GM12864 (cell line): Measurements from ENCODE around the gene TEC.

Experiments used
- DNase-seq: peaks from one replicate; pipeline ENCODE4 v3.0.0-alpha.2; 2011; ENCODE audit warnings: low read depth
- H3K4me3 ChIP-seq: 2 replicates; pipeline ENCODE4 v1.5.1; 2011; ENCODE audit warnings: mild to moderate bottlenecking, low read depth, low read length, control low read depth
- TF ChIP-seq, protein P1 (sequence below): IDR thresholded peaks from 2 replicates; pipeline ENCODE4 v1.5.1; 2011; ENCODE audit warnings: low read depth, mild to moderate bottlenecking, moderate library complexity, low read length, control low read depth, inconsistent platforms; ENCODE audit errors: missing control alignments

TEC gene

DNA sequence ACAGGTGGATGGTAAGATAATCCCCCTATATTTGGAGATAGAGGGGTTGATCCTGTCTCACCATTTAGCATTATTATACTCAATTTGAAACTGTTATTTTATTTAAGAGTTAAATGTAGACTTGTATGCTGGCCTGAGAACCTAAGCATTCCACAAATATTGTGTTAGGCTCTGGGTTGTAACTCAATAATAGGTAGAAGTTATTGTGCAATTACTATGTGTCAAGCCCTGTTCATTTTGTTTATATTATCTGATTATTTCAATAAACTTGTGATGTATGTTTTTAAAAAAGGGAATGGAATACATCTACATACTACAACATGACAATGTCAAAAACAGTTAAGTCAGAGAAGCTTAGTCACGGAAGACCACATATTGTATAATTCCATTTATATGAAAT, 122.0 kb downstream of the TEC start:
- no peak for DNase-seq
- H3K4me3 ChIP-seq: no peak overlapping the region
- TF ChIP-seq, protein P1, sequence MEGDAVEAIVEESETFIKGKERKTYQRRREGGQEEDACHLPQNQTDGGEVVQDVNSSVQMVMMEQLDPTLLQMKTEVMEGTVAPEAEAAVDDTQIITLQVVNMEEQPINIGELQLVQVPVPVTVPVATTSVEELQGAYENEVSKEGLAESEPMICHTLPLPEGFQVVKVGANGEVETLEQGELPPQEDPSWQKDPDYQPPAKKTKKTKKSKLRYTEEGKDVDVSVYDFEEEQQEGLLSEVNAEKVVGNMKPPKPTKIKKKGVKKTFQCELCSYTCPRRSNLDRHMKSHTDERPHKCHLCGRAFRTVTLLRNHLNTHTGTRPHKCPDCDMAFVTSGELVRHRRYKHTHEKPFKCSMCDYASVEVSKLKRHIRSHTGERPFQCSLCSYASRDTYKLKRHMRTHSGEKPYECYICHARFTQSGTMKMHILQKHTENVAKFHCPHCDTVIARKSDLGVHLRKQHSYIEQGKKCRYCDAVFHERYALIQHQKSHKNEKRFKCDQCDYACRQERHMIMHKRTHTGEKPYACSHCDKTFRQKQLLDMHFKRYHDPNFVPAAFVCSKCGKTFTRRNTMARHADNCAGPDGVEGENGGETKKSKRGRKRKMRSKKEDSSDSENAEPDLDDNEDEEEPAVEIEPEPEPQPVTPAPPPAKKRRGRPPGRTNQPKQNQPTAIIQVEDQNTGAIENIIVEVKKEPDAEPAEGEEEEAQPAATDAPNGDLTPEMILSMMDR: no peak

DNA sequence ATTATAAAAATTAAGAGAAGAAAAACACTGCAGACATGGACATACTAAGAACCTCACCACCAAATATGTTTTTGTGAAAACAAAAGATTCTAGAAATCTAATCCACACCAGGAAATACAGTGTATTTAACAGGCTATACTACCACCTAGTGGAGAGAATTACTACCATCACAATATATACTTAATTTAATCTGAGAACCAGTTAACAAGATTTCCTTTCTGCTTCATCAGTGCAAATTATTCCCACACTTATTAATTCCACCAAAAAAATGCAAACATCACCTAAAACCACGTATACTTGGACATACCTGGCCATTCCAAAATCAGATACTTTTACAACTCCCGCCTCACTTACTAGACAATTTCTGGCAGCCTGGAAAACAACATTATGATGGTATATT, 128.6 kb downstream of the TEC start:
- TF ChIP-seq, protein P1: peak; percentile 42
- no peak overlapping the region for H3K4me3 ChIP-seq
- no peak for DNase-seq

DNA sequence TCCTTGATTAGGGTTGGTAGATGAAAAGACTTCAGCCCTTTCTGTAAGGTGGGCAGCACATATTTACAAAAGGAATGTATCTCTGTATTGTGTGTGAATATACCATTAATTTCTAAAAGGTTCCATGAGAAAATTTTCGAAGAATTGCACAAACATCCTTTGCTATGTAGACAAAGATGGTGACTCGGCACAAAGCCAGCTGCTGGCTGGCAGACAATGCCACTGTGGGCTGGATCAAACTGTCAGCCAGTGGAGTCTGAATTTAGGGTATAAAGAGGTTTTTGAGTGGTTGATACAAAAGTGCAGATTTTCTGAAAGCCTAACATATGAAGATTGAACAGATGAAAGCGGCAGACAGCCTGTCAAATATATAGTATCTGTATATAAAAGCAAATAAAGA, 129.9 kb downstream of the TEC start:
- H3K4me3 ChIP-seq: no peak overlapping the region
- TF ChIP-seq, protein P1: no peak
- no peak for DNase-seq

DNA sequence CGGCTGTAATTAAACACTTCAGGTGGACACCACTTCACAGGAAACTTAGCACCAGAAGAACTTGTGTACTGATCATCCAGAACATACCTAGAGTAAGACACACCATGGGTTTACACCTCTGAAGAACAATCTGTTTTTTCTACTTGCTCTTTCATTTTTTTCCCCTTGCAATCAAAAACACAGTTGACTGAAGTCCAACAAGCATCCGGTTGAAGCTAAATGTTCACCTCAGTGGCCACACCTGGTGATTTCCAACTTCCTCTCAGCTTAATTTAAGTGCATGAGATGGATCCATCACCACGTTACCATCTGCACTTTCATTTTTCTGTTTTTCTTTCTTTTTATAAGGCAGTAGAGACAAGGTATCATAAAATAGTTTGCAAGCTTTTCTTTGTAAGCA, 130.7 kb downstream of the TEC start:
- H3K4me3 ChIP-seq: no peak overlapping the region
- TF ChIP-seq, protein P1: no peak
- no peak for DNase-seq

DNA sequence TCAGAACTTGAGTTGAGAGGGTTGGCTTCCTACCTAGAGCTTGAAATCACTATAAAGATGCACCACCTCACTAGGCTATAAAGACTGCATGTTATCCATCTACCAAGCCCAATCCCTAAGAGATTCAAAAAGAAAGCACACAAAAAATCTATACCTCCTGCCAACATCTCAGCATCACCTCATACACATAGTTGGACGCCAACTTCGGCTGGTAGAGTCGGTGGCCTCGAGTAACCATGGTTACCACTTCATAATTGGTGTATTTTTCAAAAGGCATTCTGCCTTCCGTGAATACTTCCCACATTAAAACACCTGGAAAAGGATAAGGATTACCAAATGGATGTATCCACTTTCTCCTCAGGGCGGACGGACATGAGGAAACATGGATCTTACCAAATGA, 131.1 kb downstream of the TEC start:
- H3K4me3 ChIP-seq: no peak overlapping the region
- TF ChIP-seq, protein P1: no peak
- DNase-seq: no peak

DNA sequence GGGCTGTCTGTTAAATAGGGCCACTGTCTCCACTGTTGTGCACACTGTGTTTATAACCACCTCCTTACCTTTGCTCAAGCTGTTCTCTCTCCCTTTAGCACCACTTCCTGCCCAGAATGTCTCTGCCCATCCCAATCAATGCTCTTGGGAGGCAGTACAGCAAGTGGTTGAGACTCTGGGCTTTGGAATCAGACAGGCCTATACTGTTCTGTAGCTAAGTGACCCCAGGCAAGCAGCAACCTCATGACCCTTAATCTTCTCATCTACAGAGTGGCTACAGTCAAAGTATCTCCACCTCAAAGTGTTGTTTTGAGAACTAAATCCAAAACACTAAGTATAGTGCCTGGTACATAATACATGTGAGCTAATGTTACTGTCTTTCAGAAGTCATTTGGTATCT, 131.8 kb downstream of the TEC start:
- no peak for DNase-seq
- TF ChIP-seq, protein P1: no peak
- H3K4me3 ChIP-seq: no peak overlapping the region

DNA sequence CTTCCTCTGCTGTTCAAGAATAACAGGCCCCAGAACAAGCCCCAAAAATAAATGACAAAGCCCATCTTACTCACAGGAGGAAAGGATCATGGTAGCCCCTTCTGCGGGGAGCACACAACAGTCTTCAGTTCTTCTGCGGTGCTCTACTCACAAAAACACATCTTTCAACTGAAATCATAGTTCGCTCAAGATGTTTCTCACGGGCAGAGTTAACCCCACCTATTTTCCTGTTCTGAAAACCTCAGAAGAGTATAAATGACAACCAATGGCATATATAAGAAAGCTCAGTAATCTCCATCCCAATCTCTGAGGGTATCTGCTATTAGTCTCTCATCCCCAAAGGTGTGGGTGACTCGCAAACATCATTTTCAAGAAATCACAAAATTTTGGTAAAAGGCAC, 135.6 kb downstream of the TEC start, which contains the start of gene TXK:
Gene TXK, minus strand, starts transcription at position 170 of the 400 bp plus-strand sequence. Its CDS starts 80 bp downstream, at position 90.
- TF ChIP-seq, protein P1: no peak
- H3K4me3 ChIP-seq: no peak within 1 kb of the TSS
- DNase-seq: no peak
